Measurements from ENCODE around the gene LAD1. TPM values are rescaled to one million over a fixed set of nuclear protein-coding genes. Genes with fewer than 3 reads are reported as not detected.

LAD1 gene
- total RNA-seq, 1 experiment from 2014 or later = 30.1 TPM

- Histone ChIP-seq H2BK15ac (ENCODE audit: low read depth, low read length) (no peak overlapping the region), H3K18ac (ENCODE audit: insufficient read length, low read depth, low read length) (no peak overlapping the region), H2AK5ac (ENCODE audit: insufficient read length, low read length) (no peak overlapping the region), H3K27me3 (ENCODE audit: insufficient read depth, low read length) (no peaks in the 10 kb centered on the region), H2BK5ac (ENCODE audit: insufficient read length, low read length) (no peak overlapping the region), H3K4me1 (ENCODE audit: insufficient read depth, low read length) (no peaks in the 10 kb centered on the region), H4K5ac (ENCODE audit: insufficient read length, low read depth, low read length) (no peak overlapping the region), H3K23me2 (ENCODE audit: insufficient read length, low read depth, low read length, poor library complexity, severe bottlenecking) (no peaks in the 10 kb centered on the region), H4K20me1 (ENCODE audit: control insufficient read depth, insufficient read depth, insufficient read length) (no peaks in the 10 kb centered on the region), H4K91ac (ENCODE audit: insufficient read length, low read depth, low read length) (no peak overlapping the region), H2BK12ac (ENCODE audit: insufficient read length, low read depth, low read length) (no peak overlapping the region), H3K23ac (ENCODE audit: insufficient read length, low read depth, low read length) (no peak overlapping the region), H3K4me2 (ENCODE audit: insufficient read depth, insufficient read length, low read length) (no peak overlapping the region), H2AFZ (ENCODE audit: low read length) (no peak overlapping the region), H3K27ac (ENCODE audit: insufficient read length, low read depth, low read length) (no peak overlapping the region), H3T11ph (ENCODE audit: low read length) (no peak overlapping the region), H3K9me3 (ENCODE audit: control insufficient read depth, low read depth, low read length) (no peaks in the 10 kb centered on the region), H3K56ac (ENCODE audit: insufficient read length, low read depth, low read length) (no peak overlapping the region), H2BK20ac (ENCODE audit: low read depth, low read length, poor library complexity, severe bottlenecking) (no peak overlapping the region), H3K9ac (ENCODE audit: extremely low read depth, insufficient read length, low read length) (no peak overlapping the region), H3K79me1 (ENCODE audit: insufficient read depth, low read depth, low read length, poor library complexity, severe bottlenecking) (no peaks in the 10 kb centered on the region), H4K8ac (replicated peaks; ENCODE audit: insufficient read length, low read depth, low read length) (no peak overlapping the region), H2BK120ac (ENCODE audit: low read depth, low read length, poor library complexity, severe bottlenecking) (no peak overlapping the region), H3K4ac (ENCODE audit: low read depth, low read length) (no peak overlapping the region), H3K14ac (ENCODE audit: insufficient read depth, low read length) (no peak overlapping the region), H3K79me2 (ENCODE audit: insufficient read depth, low read length) (no peaks in the 10 kb centered on the region)
- TF ChIP-seq, protein P1, sequence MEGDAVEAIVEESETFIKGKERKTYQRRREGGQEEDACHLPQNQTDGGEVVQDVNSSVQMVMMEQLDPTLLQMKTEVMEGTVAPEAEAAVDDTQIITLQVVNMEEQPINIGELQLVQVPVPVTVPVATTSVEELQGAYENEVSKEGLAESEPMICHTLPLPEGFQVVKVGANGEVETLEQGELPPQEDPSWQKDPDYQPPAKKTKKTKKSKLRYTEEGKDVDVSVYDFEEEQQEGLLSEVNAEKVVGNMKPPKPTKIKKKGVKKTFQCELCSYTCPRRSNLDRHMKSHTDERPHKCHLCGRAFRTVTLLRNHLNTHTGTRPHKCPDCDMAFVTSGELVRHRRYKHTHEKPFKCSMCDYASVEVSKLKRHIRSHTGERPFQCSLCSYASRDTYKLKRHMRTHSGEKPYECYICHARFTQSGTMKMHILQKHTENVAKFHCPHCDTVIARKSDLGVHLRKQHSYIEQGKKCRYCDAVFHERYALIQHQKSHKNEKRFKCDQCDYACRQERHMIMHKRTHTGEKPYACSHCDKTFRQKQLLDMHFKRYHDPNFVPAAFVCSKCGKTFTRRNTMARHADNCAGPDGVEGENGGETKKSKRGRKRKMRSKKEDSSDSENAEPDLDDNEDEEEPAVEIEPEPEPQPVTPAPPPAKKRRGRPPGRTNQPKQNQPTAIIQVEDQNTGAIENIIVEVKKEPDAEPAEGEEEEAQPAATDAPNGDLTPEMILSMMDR (conservative IDR thresholded peaks at IDR 0.05) = no peak
- Mint-ChIP-seq H3K36me3 (ENCODE audit: insufficient read depth in 1 of 3, low read depth in 3 of 3) (no peaks in the 10 kb centered on the region), H3K4me1 (peaks cover 16 to 28% of the 10 kb centered on the region in 2 experiments), H3K4me3 (no peak overlapping the region), H3K27ac (no peak overlapping the region), H3K9me3 (no peaks in the 10 kb centered on the region), H3K27me3 (ENCODE audit: low read depth) (no peaks in the 10 kb centered on the region; the same call in none of the 2 replicates)
- no CpG with 5 or more reads among the region's 10 CpGs for WGBS (ENCODE audit: extremely low coverage, insufficient read length, low lambda C conversion rate)
- DNase-seq = no peak
Observed at GRCh38 chr1:201357636-201358348, 41.3 kb downstream of the LAD1 start.
